HEK293 (cell line): ENCODE measurements around the gene C17orf107.

Experiments
- BCL11B ChIP-seq: fragments of 450-650 bp; formaldehyde crosslinking; IDR thresholded peaks from 2 replicates; pipeline ENCODE4 v1.5.1; 2016; ENCODE audit warnings: low read depth, missing biosample characterization, missing genetic modification characterization
- HOXC10 ChIP-seq: sonication (generic); formaldehyde crosslinking; IDR thresholded peaks from 2 replicates; pipeline ENCODE4 v1.8.1; 2023; ENCODE audit warnings: mild to moderate bottlenecking, missing genetic modification reagents
- IKZF3 ChIP-seq: fragments of 450-650 bp; IDR thresholded peaks from 2 replicates; pipeline ENCODE4 v1.5.0; 2018; ENCODE audit warnings: missing biosample characterization, mild to moderate bottlenecking, missing genetic modification characterization, moderate library complexity
- KLF10 ChIP-seq: fragments of 450-650 bp; IDR thresholded peaks from 2 replicates; pipeline ENCODE4 v1.5.1; 2018; ENCODE audit warnings: missing biosample characterization, mild to moderate bottlenecking, missing genetic modification characterization
- MZF1 ChIP-seq: fragments of 450-650 bp; formaldehyde crosslinking; IDR thresholded peaks from 2 replicates; pipeline ENCODE4 v1.5.1; 2017; ENCODE audit warnings: missing biosample characterization, missing genetic modification characterization, borderline replicate concordance
- RBAK ChIP-seq: fragments of 450-650 bp; formaldehyde crosslinking; IDR thresholded peaks from 2 replicates; pipeline ENCODE4 v1.5.1; 2016; ENCODE audit warnings: missing biosample characterization, missing genetic modification characterization
- SCRT2 ChIP-seq: fragments of 450-650 bp; formaldehyde crosslinking; IDR thresholded peaks from 2 replicates; pipeline ENCODE4 v1.5.1; 2016; ENCODE audit warnings: missing biosample characterization, missing genetic modification characterization
- YY1 ChIP-seq: fragments of 450-650 bp; formaldehyde crosslinking; IDR thresholded peaks from 2 replicates; pipeline ENCODE4 v1.5.1; 2018; ENCODE audit warnings: missing biosample characterization, missing genetic modification characterization
- ZBTB1 ChIP-seq: fragments of 450-650 bp; formaldehyde crosslinking; IDR thresholded peaks from 2 replicates; pipeline ENCODE4 v1.5.1; 2016; ENCODE audit warnings: missing biosample characterization, missing genetic modification characterization
- ZFP41 ChIP-seq: fragments of 450-650 bp; formaldehyde crosslinking; IDR thresholded peaks from 2 replicates; pipeline ENCODE4 v1.5.1; 2016; ENCODE audit warnings: missing biosample characterization, missing genetic modification characterization, borderline replicate concordance
- ZNF202 ChIP-seq: fragments of 450-650 bp; formaldehyde crosslinking; IDR thresholded peaks from 2 replicates; pipeline ENCODE4 v1.5.1; 2016; ENCODE audit warnings: missing biosample characterization, missing genetic modification characterization, borderline replicate concordance
- ZNF221 ChIP-seq: fragments of 450-650 bp; formaldehyde crosslinking; IDR thresholded peaks from 2 replicates; pipeline ENCODE4 v1.5.1; 2017; ENCODE audit warnings: missing biosample characterization, missing genetic modification characterization, borderline replicate concordance
- ZNF366 ChIP-seq: fragments of 450-650 bp; formaldehyde crosslinking; conservative IDR thresholded peaks from 2 replicates; pipeline ENCODE4 v1.5.1; 2016; ENCODE audit warnings: missing biosample characterization, missing genetic modification characterization
- ZNF433 ChIP-seq: fragments of 450-650 bp; formaldehyde crosslinking; IDR thresholded peaks from 2 replicates; pipeline ENCODE4 v1.5.1; 2016; ENCODE audit warnings: missing biosample characterization, missing genetic modification characterization, low read depth
- ZNF654 ChIP-seq: fragments of 450-650 bp; formaldehyde crosslinking; IDR thresholded peaks from 2 replicates; pipeline ENCODE4 v1.5.1; 2016; ENCODE audit warnings: low read depth, missing biosample characterization, missing genetic modification characterization
- ZNF776 ChIP-seq: fragments of 450-650 bp; formaldehyde crosslinking; IDR thresholded peaks from 2 replicates; pipeline ENCODE4 v1.5.0; 2017; ENCODE audit warnings: missing biosample characterization, missing genetic modification characterization, borderline replicate concordance
- TF ChIP-seq, protein P1 (sequence below): fragments of 450-650 bp; formaldehyde crosslinking; conservative IDR thresholded peaks from 2 replicates; pipeline ENCODE4 v1.5.1; 2016; ENCODE audit warnings: low read depth, missing biosample characterization, missing genetic modification characterization
- TF ChIP-seq, protein P2 (sequence below): fragments of 450-650 bp; formaldehyde crosslinking; IDR thresholded peaks from 2 replicates; pipeline ENCODE4 v1.5.1; 2017; ENCODE audit warnings: missing biosample characterization, missing genetic modification characterization
- TF ChIP-seq, protein P3 (sequence below): fragments of 450-650 bp; formaldehyde crosslinking; IDR thresholded peaks from 2 replicates; pipeline ENCODE4 v1.5.1; 2016; ENCODE audit warnings: missing biosample characterization, missing genetic modification characterization
- TF ChIP-seq, protein P4 (sequence below): fragments of 450-650 bp; formaldehyde crosslinking; IDR thresholded peaks from 2 replicates; pipeline ENCODE4 v1.5.1; 2016; ENCODE audit warnings: missing biosample characterization, missing genetic modification characterization
- TF ChIP-seq, protein P5 (sequence below): fragments of 450-650 bp; formaldehyde crosslinking; IDR thresholded peaks from 2 replicates; pipeline ENCODE4 v1.5.1; 2016; ENCODE audit warnings: missing biosample characterization, missing genetic modification characterization
- TF ChIP-seq, protein P6 (sequence below): fragments of 450-650 bp; formaldehyde crosslinking; IDR thresholded peaks from 2 replicates; pipeline ENCODE4 v1.5.1; 2016; ENCODE audit warnings: missing biosample characterization, missing genetic modification characterization
- TF ChIP-seq, protein P7 (sequence below): fragments of 450-650 bp; formaldehyde crosslinking; IDR thresholded peaks from 2 replicates; pipeline ENCODE4 v1.5.0; 2017; ENCODE audit warnings: missing biosample characterization, missing genetic modification characterization, borderline replicate concordance

Gene C17orf107

DNA sequence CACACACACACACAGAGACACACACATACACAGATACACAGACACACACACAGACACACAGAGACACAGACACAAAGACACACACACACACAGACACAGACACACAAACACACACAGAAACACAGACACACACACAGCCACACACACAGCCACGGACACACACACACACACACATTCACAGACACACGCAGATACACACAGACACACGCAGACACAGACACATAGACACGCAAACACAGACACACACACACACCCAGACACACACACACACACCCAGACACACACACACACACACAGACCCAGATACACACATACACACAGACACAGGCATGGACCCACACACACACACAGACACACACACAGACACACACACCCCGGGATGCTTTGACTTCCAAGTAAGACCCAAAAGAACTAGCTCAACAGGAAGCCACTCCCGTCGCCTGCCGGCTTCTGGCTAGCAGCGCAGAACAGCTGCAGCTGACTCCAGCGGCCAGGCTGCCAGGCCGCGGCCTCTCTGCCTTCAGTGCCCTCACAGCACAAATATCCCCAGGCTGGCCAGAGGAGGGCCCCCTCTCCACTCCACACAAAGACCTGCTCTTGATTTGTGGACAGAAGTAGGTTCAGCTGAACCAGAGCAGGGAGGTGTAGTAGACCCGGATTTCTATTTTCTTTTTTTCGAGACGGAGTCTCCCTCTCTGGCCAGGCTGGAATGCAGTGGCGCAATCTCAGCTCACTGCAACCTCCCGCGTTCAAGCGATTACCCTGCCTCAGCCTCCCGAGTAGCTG lies 9.6 kb downstream of the C17orf107 start (continued):
- TF ChIP-seq, protein P1, sequence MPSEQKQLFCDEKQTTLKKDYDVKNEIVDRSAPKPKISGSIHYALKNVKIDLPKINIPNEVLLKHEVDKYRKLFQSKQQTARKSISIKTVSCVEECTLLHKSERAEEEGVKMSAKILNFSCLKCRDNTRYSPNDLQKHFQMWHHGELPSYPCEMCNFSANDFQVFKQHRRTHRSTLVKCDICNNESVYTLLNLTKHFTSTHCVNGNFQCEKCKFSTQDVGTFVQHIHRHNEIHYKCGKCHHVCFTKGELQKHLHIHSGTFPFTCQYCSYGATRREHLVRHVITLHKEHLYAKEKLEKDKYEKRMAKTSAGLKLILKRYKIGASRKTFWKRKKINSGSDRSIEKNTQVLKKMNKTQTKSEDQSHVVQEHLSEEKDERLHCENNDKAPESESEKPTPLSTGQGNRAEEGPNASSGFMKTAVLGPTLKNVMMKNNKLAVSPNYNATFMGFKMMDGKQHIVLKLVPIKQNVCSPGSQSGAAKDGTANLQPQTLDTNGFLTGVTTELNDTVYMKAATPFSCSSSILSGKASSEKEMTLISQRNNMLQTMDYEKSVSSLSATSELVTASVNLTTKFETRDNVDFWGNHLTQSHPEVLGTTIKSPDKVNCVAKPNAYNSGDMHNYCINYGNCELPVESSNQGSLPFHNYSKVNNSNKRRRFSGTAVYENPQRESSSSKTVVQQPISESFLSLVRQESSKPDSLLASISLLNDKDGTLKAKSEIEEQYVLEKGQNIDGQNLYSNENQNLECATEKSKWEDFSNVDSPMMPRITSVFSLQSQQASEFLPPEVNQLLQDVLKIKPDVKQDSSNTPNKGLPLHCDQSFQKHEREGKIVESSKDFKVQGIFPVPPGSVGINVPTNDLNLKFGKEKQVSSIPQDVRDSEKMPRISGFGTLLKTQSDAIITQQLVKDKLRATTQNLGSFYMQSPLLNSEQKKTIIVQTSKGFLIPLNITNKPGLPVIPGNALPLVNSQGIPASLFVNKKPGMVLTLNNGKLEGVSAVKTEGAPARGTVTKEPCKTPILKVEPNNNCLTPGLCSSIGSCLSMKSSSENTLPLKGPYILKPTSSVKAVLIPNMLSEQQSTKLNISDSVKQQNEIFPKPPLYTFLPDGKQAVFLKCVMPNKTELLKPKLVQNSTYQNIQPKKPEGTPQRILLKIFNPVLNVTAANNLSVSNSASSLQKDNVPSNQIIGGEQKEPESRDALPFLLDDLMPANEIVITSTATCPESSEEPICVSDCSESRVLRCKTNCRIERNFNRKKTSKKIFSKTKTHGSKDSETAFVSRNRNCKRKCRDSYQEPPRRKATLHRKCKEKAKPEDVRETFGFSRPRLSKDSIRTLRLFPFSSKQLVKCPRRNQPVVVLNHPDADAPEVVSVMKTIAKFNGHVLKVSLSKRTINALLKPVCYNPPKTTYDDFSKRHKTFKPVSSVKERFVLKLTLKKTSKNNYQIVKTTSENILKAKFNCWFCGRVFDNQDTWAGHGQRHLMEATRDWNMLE (tag by site-specific recombination), result no peak
- TF ChIP-seq ZNF366 (tag by site-specific recombination) (no peak), ZNF433 (tag by site-specific recombination) (no peak), MZF1 (tag by site-specific recombination) (no peak), ZBTB1 (no peak), HOXC10 (CRISPR knock-in tag) (no peak), ZNF776 (tag by site-specific recombination) (0 out of 2 replicates have a peak, but pooled peaks have one; percentile 64), ZNF221 (tag by site-specific recombination) (no peak), KLF10 (tag by site-specific recombination) (no peak), ZNF202 (tag by site-specific recombination) (no peak), ZNF654 (peak; percentile 85), YY1 (tag by site-specific recombination) (no peak), IKZF3 (tag by site-specific recombination) (no peak), RBAK (tag by site-specific recombination) (no peak), BCL11B (tag by site-specific recombination) (no peak), ZFP41 (tag by site-specific recombination) (no peak), SCRT2 (tag by site-specific recombination) (peak; percentile 74)
- TF ChIP-seq, protein P2, sequence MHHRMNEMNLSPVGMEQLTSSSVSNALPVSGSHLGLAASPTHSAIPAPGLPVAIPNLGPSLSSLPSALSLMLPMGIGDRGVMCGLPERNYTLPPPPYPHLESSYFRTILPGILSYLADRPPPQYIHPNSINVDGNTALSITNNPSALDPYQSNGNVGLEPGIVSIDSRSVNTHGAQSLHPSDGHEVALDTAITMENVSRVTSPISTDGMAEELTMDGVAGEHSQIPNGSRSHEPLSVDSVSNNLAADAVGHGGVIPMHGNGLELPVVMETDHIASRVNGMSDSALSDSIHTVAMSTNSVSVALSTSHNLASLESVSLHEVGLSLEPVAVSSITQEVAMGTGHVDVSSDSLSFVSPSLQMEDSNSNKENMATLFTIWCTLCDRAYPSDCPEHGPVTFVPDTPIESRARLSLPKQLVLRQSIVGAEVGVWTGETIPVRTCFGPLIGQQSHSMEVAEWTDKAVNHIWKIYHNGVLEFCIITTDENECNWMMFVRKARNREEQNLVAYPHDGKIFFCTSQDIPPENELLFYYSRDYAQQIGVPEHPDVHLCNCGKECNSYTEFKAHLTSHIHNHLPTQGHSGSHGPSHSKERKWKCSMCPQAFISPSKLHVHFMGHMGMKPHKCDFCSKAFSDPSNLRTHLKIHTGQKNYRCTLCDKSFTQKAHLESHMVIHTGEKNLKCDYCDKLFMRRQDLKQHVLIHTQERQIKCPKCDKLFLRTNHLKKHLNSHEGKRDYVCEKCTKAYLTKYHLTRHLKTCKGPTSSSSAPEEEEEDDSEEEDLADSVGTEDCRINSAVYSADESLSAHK (tag by site-specific recombination), result no peak
- TF ChIP-seq, protein P3, sequence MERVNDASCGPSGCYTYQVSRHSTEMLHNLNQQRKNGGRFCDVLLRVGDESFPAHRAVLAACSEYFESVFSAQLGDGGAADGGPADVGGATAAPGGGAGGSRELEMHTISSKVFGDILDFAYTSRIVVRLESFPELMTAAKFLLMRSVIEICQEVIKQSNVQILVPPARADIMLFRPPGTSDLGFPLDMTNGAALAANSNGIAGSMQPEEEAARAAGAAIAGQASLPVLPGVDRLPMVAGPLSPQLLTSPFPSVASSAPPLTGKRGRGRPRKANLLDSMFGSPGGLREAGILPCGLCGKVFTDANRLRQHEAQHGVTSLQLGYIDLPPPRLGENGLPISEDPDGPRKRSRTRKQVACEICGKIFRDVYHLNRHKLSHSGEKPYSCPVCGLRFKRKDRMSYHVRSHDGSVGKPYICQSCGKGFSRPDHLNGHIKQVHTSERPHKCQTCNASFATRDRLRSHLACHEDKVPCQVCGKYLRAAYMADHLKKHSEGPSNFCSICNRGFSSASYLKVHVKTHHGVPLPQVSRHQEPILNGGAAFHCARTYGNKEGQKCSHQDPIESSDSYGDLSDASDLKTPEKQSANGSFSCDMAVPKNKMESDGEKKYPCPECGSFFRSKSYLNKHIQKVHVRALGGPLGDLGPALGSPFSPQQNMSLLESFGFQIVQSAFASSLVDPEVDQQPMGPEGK (tag by site-specific recombination), result no peak
- TF ChIP-seq, protein P4, sequence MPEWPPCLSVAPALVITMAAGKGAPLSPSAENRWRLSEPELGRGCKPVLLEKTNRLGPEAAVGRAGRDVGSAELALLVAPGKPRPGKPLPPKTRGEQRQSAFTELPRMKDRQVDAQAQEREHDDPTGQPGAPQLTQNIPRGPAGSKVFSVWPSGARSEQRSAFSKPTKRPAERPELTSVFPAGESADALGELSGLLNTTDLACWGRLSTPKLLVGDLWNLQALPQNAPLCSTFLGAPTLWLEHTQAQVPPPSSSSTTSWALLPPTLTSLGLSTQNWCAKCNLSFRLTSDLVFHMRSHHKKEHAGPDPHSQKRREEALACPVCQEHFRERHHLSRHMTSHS (tag by site-specific recombination), result no peak
- TF ChIP-seq, protein P5, sequence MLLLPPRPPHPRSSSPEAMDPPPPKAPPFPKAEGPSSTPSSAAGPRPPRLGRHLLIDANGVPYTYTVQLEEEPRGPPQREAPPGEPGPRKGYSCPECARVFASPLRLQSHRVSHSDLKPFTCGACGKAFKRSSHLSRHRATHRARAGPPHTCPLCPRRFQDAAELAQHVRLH (tag by site-specific recombination), result no peak
- TF ChIP-seq, protein P6, sequence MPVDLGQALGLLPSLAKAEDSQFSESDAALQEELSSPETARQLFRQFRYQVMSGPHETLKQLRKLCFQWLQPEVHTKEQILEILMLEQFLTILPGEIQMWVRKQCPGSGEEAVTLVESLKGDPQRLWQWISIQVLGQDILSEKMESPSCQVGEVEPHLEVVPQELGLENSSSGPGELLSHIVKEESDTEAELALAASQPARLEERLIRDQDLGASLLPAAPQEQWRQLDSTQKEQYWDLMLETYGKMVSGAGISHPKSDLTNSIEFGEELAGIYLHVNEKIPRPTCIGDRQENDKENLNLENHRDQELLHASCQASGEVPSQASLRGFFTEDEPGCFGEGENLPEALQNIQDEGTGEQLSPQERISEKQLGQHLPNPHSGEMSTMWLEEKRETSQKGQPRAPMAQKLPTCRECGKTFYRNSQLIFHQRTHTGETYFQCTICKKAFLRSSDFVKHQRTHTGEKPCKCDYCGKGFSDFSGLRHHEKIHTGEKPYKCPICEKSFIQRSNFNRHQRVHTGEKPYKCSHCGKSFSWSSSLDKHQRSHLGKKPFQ, result no peak
- TF ChIP-seq, protein P7, sequence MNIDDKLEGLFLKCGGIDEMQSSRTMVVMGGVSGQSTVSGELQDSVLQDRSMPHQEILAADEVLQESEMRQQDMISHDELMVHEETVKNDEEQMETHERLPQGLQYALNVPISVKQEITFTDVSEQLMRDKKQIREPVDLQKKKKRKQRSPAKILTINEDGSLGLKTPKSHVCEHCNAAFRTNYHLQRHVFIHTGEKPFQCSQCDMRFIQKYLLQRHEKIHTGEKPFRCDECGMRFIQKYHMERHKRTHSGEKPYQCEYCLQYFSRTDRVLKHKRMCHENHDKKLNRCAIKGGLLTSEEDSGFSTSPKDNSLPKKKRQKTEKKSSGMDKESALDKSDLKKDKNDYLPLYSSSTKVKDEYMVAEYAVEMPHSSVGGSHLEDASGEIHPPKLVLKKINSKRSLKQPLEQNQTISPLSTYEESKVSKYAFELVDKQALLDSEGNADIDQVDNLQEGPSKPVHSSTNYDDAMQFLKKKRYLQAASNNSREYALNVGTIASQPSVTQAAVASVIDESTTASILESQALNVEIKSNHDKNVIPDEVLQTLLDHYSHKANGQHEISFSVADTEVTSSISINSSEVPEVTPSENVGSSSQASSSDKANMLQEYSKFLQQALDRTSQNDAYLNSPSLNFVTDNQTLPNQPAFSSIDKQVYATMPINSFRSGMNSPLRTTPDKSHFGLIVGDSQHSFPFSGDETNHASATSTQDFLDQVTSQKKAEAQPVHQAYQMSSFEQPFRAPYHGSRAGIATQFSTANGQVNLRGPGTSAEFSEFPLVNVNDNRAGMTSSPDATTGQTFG, result no peak
